Right lobe of liver (tissue), 6 donors: Measurements from ENCODE around the gene NFATC1. TPM values are rescaled to one million over a fixed set of nuclear protein-coding genes. Genes with fewer than 3 reads are reported as not detected.

Source experiments
- ATAC-seq, 4 donors: fragments of 200-7000 bp; cut with Tn5 transposase; one replicate each; pipeline ENCODE4 v1.9.1; 2020; ENCODE audit warnings: mild to moderate bottlenecking in 4 of 4, moderate library complexity in 4 of 4
- DNase-seq, 3 donors: peaks; one replicate each; pipeline ENCODE4 v3.0.0-alpha.2; 2020
- H3K27ac ChIP-seq, 3 donors: fragments of 200-600 bp; one replicate each; pipeline ENCODE4 v1.8.0; 2022
- H3K27me3 ChIP-seq, 2 donors: fragments of 200-600 bp; one replicate each; pipeline ENCODE4 v1.8.0; 2022
- H3K36me3 ChIP-seq, 4 donors: fragments of 200-600 bp; sonication (generic) in 1 of 4; one replicate each; pipeline versions ENCODE4 v1.5.1 to v1.8.0; 2017 to 2022; ENCODE audit warnings: control low read depth in 1 of 4
- H3K4me1 ChIP-seq, 4 donors: fragments of 200-600 bp; sonication (generic) in 1 of 4; one replicate each; pipeline versions ENCODE4 v1.5.1 to v1.8.0; 2017 to 2022; ENCODE audit warnings: control low read depth in 1 of 4
- H3K4me3 ChIP-seq, 3 donors: fragments of 200-600 bp; one replicate each; pipeline ENCODE4 v1.8.0; 2022
- H3K9me3 ChIP-seq, 4 donors: fragments of 200-600 bp; sonication (generic) in 1 of 4; one replicate each; pipeline versions ENCODE4 v1.5.1 to v1.8.0; 2017 to 2022; ENCODE audit warnings: control low read depth in 1 of 4
- POLR2A ChIP-seq: fragments of 450-650 bp; IDR thresholded peaks from one replicate; pipeline ENCODE4 v1.6.1; 2017; ENCODE audit warnings: antibody characterized with exemption, mild to moderate bottlenecking
- WGBS: methylation state at CpG from one replicate; pipeline ENCODE4 v1.1.6; 2018; ENCODE audit warnings: low coverage, low lambda C conversion rate; ENCODE audit not compliant: insufficient coverage; ENCODE audit errors: missing lambda C conversion rate; 5-methylcytosine and 5-hydroxymethylcytosine counted together
- intact Hi-C, 2 donors: fragments of 100-400 bp; cut with DNase I; formaldehyde crosslinking; loops; one replicate each; pipeline versions ENCODE4 v1.11.2 to v1.14.1; 2022
- total RNA-seq, 6 experiments: library from RNA; depleted of rRNA in 2 of 6; stranded (reverse); fragments of >200 nt in 2 of 6; fragmentation: NEBNext Ultra II Directional in 3 of 6; extraction: Animal tissue kit (Norgen Biotek cat#: 25700) in 3 of 6; gene quantifications; one replicate each; pipeline versions ENCODE4 v1.1.0 to v1.2.4, GENCODE V29; 2016 to 2023
- TF ChIP-seq, protein P1 (sequence below), 4 donors: fragments of 200-600 bp in 3 of 4; fragments of 450-650 bp in 1 of 4; IDR thresholded peaks; one replicate each; pipeline versions ENCODE4 v1.5.1 to v1.8.0; 2016 to 2022; ENCODE audit warnings: antibody characterized with exemption in 4 of 4, mild to moderate bottlenecking in 2 of 4
- donor health status: DM: no; HTN: yes; CAD: no.
- donor health status: DM: no; HTN: no; CAD: no.
- donor health status: DM: no; HTN: no; CAD: no.
- donor health status: DM: no; HTN: yes; CAD: no.
- donor health status: DM: no; HTN: yes; CAD: no.

NFATC1 gene
- total RNA-seq, 6 experiments from 2014 or later, result 1.00 to 4.3 (median 2.9) TPM

DNA sequence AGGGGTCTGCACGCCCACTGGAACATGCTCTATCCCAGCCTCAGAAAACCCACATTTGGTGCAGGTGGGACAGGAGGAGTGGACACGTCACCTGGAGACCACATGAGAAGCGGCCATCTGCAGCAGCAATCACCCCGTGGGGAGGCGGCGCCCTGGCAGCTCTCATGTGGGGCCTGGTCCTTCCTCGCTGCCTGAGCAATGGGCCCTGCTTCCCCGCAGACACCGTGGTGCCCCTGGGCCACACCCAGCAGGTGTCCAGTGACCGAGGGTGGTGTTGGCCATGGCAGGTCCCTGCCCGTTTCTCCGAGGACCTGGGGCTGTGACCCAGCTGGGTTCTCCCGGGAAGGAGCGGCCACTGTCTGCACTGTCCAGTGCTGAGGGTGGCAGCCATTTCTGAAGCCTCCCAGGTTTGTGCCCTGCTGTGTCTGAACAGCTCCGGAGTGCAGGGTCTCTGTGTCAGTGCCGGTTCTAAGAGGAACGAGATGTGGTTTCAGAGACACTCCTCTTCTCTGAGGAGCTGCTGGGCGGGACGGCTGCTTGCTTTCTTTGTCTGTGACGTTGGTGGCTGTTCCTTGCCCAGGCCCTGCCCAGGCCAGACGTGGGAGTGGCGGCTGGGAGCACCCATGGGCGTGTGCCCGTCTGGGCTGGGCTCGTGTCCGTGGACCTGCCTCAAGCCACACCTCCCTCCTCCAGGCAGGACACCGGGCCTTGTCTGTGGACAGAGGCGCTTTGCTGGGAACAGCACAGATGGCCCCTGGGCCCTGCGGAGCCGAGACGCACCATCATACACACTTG, 44.8 kb downstream of the NFATC1 start:
- H3K4me1 ChIP-seq, result no peaks in the 10 kb centered on the region
- no peak for DNase-seq
- no peak overlapping the region for H3K4me3 ChIP-seq
- intact Hi-C loops, result no loop called here
- ATAC-seq, result no peak
- no peaks in the 10 kb centered on the region for H3K9me3 ChIP-seq
- TF ChIP-seq, protein P1, sequence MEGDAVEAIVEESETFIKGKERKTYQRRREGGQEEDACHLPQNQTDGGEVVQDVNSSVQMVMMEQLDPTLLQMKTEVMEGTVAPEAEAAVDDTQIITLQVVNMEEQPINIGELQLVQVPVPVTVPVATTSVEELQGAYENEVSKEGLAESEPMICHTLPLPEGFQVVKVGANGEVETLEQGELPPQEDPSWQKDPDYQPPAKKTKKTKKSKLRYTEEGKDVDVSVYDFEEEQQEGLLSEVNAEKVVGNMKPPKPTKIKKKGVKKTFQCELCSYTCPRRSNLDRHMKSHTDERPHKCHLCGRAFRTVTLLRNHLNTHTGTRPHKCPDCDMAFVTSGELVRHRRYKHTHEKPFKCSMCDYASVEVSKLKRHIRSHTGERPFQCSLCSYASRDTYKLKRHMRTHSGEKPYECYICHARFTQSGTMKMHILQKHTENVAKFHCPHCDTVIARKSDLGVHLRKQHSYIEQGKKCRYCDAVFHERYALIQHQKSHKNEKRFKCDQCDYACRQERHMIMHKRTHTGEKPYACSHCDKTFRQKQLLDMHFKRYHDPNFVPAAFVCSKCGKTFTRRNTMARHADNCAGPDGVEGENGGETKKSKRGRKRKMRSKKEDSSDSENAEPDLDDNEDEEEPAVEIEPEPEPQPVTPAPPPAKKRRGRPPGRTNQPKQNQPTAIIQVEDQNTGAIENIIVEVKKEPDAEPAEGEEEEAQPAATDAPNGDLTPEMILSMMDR (IDR thresholded peaks at IDR 0.05), result no peak
- TF ChIP-seq POLR2A, result no peak
- no peak overlapping the region for H3K27ac ChIP-seq
- H3K36me3 ChIP-seq, result no peaks in the 10 kb centered on the region
- 73% methylated on average over 3 of the region's 31 CpGs for WGBS
- H3K27me3 ChIP-seq, result no peaks in the 10 kb centered on the region

DNA sequence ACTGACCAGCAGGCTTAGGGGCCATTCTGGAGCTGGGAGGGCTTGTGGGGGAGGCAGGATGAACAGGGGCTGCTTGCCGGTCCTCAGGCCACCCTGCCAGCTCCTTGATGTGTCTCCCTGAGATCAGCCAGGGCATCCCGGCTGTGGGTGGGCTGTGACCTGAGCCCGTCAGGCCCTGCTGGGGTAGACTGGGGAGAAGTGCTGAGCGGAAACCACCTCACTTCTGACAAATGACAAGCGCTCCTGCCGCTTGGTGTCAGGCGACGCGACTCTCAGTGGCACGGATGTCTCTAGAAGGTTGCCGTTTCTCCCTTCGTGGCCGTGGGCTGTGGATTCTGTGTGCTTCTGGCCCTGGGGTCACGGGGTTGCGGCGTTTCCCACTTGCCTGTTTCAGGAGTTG, 45.7 kb downstream of the NFATC1 start:
- no peak overlapping the region for H3K4me3 ChIP-seq
- ATAC-seq (no peak), DNase-seq (no peak)
- no peaks in the 10 kb centered on the region for H3K36me3 ChIP-seq
- TF ChIP-seq POLR2A, result no peak
- TF ChIP-seq, protein P1 (IDR thresholded peaks at IDR 0.05), result no peak
- no peaks in the 10 kb centered on the region for H3K9me3 ChIP-seq
- intact Hi-C loops, result no loop called here
- WGBS, result no CpG with 5 or more reads among the region's 16 CpGs
- H3K27me3 ChIP-seq, result no peaks in the 10 kb centered on the region
- H3K4me1 ChIP-seq, result no peaks in the 10 kb centered on the region
- H3K27ac ChIP-seq, result no peak overlapping the region

DNA sequence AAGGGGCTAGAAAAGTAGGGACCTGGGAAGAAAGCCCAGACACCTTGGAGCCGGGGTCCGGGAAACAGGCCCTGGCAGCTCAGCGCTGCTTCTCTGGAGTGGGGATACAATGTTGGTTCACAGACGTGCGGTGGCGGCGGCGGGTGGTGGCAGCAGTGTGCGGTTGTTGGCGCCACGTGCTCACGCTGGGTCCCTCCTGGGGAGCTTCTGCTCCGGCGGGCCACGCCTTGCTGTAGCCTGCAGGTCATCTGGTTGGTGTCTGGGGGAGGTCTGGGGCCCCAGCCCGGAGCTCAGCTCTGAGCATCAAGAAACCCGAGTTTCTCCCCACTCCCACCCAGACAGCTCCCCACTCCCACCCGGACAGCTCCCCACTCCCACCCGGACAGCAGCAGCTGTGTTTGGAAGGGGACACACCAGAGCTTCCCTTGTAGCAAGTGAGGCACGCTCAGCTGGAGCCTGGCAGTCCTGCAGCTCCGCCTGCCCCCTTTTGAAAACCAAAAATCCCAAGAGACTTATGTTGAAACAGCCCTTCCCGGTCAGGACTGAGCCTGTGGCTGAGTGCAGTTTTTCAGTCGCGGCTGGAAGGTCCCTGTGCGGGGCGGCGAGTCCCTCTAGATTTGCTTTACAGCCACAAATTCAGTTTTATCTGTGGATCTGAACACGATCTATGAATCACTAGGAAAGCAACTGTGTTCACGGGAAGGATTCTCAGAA, 46.9 kb downstream of the NFATC1 start:
- TF ChIP-seq, protein P1 (IDR thresholded peaks at IDR 0.05), result no peak
- no peak for TF ChIP-seq POLR2A
- no peaks in the 10 kb centered on the region for H3K9me3 ChIP-seq
- no peaks in the 10 kb centered on the region for H3K4me1 ChIP-seq
- no peaks in the 10 kb centered on the region for H3K27me3 ChIP-seq
- WGBS, result 82% methylated on average over 9 of the region's 29 CpGs
- intact Hi-C loops, result no loop called here
- ATAC-seq, result no peak
- no peaks in the 10 kb centered on the region for H3K36me3 ChIP-seq
- no peak overlapping the region for H3K4me3 ChIP-seq
- DNase-seq, result no peak
- H3K27ac ChIP-seq, result no peak overlapping the region

DNA sequence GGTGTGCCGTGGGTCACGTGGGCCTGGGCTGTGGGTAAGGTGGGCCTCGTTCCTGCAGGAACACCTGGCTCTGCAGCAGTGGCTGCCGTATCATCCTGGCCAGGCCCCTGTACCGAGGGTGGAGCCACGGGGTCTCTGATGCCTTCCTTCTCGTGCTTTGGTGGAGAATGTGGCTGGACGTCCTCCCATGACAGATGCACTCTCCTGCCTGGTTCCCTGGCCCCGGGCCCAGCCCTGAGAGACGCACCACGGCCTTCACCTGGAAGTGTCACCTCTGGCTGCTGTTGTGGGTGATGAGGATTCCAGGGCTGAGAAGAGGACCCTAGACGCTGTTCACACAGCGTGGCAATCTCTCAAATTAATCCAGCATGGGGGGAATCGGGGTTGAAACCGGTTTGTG, 49.5 kb downstream of the NFATC1 start:
- H3K27ac ChIP-seq, result no peak overlapping the region
- TF ChIP-seq POLR2A, result no peak
- TF ChIP-seq, protein P1 (IDR thresholded peaks at IDR 0.05), result no peak
- H3K36me3 ChIP-seq, result no peaks in the 10 kb centered on the region
- H3K27me3 ChIP-seq, result no peaks in the 10 kb centered on the region
- 100% methylated on average over 7 of the region's 15 CpGs for WGBS
- intact Hi-C loops, result no loop called here
- no peak for DNase-seq
- no peak for ATAC-seq
- H3K9me3 ChIP-seq, result no peaks in the 10 kb centered on the region
- no peaks in the 10 kb centered on the region for H3K4me1 ChIP-seq
- no peak overlapping the region for H3K4me3 ChIP-seq
